Adipocyte (in vitro differentiated cells): ENCODE measurements around the gene ZNF595.
"Not testable (repeated sequence)": the region's sequence is repeated elsewhere in the genome, so short reads cannot be mapped to it uniquely, and the experiment has no call there.

Experiments used
- DNase-seq: peaks from one replicate; pipeline ENCODE4 v3.0.0-alpha.2; 2015; ENCODE audit warnings: low read depth
- H3K27me3 ChIP-seq: replicated peaks from 2 replicates; pipeline ENCODE4 v1.7.0; 2013; ENCODE audit warnings: mild to moderate bottlenecking, low read length, moderate library complexity; ENCODE audit not compliant: control insufficient read depth, insufficient read depth
- H3K36me3 ChIP-seq: 2 replicates; pipeline ENCODE4 v1.7.0; 2013; ENCODE audit warnings: low read length, mild to moderate bottlenecking, moderate library complexity; ENCODE audit not compliant: control insufficient read depth, insufficient read depth, severe bottlenecking
- H3K4me1 ChIP-seq: 2 replicates; pipeline ENCODE4 v1.7.0; 2013; ENCODE audit warnings: mild to moderate bottlenecking, low read length, moderate library complexity; ENCODE audit not compliant: control insufficient read depth, insufficient read depth
- H3K4me3 ChIP-seq: 2 replicates; pipeline ENCODE4 v1.7.0; 2013; ENCODE audit warnings: mild to moderate bottlenecking, low read length, moderate library complexity
- H3K9ac ChIP-seq: 2 replicates; pipeline ENCODE4 v1.7.0; 2013; ENCODE audit warnings: mild to moderate bottlenecking, low read length, moderate library complexity
- H3K9me3 ChIP-seq: 2 replicates; pipeline ENCODE4 v1.7.0; 2013; ENCODE audit warnings: mild to moderate bottlenecking, low read length, moderate library complexity; ENCODE audit not compliant: control insufficient read depth

The ZNF595 gene

GRCh38 chr4:98386-98785 lies 45.3 kb downstream of the ZNF595 start:
- Histone ChIP-seq H3K9me3 (peaks cover 95% of the 10 kb centered on the region), H3K36me3 (peaks cover 7% of the 10 kb centered on the region)

DNA sequence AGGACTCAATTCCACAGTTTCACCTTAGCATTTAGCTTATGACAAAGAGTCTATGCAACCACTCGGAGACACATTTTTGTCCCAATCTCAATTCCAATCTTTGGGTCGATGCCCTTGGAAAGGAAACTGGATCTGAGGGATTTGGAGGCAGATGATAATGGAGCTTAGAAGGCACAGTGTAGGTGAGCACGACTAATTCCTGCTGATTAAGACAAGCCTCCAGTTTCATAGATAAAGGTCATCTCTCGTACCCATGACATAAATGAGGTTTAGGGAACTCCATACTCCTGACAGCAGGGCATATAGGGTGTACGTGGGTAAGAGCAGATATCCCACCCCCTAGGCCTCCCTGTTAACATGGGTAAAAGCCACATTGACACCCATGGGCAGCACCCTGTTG lies 46.7 kb downstream of the ZNF595 start:
- Histone ChIP-seq H3K4me3 (peak overlapping the region; percentile 53), H3K9me3 (peaks cover 91% of the 10 kb centered on the region), H3K36me3 (no peaks in the 10 kb centered on the region), H3K9ac (no peak overlapping the region), H3K4me1 (no peaks in the 10 kb centered on the region), H3K27me3 (no peaks in the 10 kb centered on the region)
- no peak for DNase-seq

More at GRCh38 chr4:98386-98785, 45.3 kb downstream of the ZNF595 start:
- peak overlapping the region; percentile 11 for H3K4me3 ChIP-seq
- no peak overlapping the region for H3K9ac ChIP-seq
- H3K4me1 ChIP-seq, result no peaks in the 10 kb centered on the region
- H3K27me3 ChIP-seq, result no peaks in the 10 kb centered on the region
- no peak for DNase-seq

DNA sequence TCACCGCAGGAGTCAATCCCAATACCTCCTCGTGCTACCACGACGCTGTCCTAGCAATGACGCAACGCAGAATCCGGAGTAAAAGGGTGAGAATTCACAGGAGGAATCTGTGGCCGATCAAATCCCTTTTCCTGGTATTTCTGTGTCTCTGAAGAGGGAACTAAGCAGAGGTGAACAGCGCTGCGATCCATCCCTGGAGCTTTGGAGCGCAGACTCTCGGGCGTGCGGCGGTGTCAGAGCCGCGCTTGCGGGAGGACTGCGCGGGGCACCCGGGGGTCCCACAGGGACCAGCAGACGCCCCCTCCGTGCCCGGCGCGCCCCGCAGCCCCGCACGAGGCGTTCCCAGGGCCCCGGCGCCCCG lies 53.9 kb downstream of the ZNF595 start:
- no peak for DNase-seq
- H3K4me3 ChIP-seq, result no peak overlapping the region
- no peaks in the 10 kb centered on the region for H3K36me3 ChIP-seq
- H3K9me3 ChIP-seq, result peaks cover 83% of the 10 kb centered on the region
- no peaks in the 10 kb centered on the region for H3K4me1 ChIP-seq
- no peak overlapping the region for H3K9ac ChIP-seq
- peaks cover 17% of the 10 kb centered on the region for H3K27me3 ChIP-seq

DNA sequence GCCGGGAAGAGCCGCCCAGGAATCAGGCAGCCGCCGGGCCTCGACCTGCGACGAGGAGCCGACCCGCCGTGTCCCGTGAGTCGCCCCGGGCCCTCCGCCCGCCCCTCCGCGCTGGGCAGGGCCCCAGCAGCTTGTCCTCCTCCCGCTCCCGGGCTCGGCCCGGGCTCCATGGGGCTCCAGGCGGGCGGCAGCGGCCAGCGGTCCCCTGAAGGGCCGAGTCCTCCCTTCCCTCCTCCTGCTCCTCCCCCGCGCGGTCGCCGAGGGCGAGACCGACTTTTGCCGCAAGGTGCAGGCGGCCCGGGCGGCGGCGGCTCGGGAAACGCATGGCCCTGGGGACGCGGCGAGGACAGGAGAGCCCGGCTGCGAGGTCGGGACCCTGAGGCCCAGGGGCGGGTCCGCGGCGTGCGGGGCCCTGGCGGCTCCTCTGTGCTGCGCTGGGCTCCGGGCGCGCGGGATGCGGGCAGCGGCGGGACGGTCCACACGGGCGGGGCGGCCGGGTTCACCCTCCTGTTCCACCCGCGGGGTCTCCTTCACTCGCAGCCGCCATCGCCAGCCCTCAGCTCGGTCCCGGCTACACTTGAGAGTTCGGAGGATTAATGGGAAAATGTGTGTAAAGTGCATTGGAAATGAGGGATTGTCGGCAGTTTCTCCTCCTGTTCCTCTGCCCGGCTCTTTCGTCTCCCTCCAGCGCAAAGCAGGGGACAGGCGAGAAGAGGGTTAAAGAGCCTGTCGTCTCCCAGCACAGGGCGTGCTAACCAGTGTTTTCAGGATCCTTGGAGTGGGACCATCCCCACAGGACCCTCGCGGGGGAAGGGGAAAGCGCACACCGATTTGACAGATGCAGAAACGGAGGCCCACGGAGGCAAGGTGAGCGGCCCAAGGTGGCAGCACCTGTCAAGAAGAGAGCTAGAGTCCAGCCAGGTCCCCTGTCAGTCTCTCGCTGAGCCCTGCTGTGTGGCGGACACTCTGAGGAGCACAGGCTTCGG lies 54.6 kb downstream of the ZNF595 start:
- peaks cover 77% of the 10 kb centered on the region for H3K9me3 ChIP-seq
- H3K27me3 ChIP-seq, result peaks cover 17% of the 10 kb centered on the region
- H3K4me3 ChIP-seq, result no peak overlapping the region

DNA sequence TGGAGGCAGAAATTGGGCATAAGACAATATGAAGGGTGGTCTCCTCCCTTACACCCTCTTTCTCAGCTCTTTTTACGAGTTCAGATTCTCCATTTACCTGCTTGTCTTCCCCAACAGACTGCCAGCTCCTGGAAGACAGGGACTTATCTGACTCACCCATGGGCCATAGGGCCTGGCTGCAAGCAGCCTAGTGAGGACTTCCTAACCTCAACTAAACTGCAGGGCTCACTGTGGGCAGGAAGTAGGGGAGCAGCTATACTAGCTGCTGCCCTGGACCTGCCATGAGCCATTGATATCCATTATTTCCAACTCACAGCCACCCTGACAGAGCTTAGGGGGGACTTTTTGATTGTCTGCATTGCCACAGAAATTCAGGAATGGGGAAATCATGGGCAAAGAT lies 59.6 kb downstream of the ZNF595 start:
- no peak for DNase-seq
- H3K9ac ChIP-seq, result no peak overlapping the region
- peaks cover 10% of the 10 kb centered on the region for H3K27me3 ChIP-seq
- peaks cover 44% of the 10 kb centered on the region for H3K9me3 ChIP-seq
- no peaks in the 10 kb centered on the region for H3K4me1 ChIP-seq
- no peak overlapping the region for H3K4me3 ChIP-seq
- no peaks in the 10 kb centered on the region for H3K36me3 ChIP-seq

More for the DNA sequence above, 54.6 kb downstream of the ZNF595 start:
- no peak overlapping the region for H3K9ac ChIP-seq
- no peaks in the 10 kb centered on the region for H3K36me3 ChIP-seq
- H3K4me1 ChIP-seq, result no peaks in the 10 kb centered on the region
- DNase-seq, result no peak

DNA sequence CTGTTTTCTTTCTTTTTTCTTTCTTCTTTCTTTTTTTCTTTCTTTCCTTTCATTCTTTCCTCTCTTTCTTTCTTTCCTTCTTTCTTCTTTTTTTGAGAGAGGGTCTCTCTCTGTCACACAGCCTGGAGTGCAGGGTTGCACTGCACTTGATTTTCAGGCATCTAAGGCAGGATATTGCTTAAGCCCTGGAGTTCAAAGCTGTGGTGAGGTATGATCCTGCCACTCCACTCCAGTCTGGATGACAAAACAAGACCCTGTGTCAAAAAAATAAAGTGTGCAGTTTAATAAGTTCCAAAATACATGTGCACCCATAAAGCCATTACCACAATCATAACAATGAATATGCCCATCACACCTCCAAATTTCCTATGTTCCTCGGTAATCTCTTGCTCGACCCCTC lies 60.6 kb downstream of the ZNF595 start:
- Histone ChIP-seq H3K9ac (no peak overlapping the region), H3K27me3 (no peaks in the 10 kb centered on the region), H3K4me1 (no peaks in the 10 kb centered on the region), H3K9me3 (peaks cover 35% of the 10 kb centered on the region), H3K36me3 (no peaks in the 10 kb centered on the region), H3K4me3 (no peak overlapping the region)
- DNase-seq, result no peak

- H3K4me1 ChIP-seq, result no peaks in the 10 kb centered on the region
- H3K9me3 ChIP-seq, result peaks cover 31% of the 10 kb centered on the region
- no peak overlapping the region for H3K4me3 ChIP-seq
- H3K9ac ChIP-seq, result no peak overlapping the region
- no peak for DNase-seq
- no peaks in the 10 kb centered on the region for H3K27me3 ChIP-seq
- H3K36me3 ChIP-seq, result no peaks in the 10 kb centered on the region
These were observed 61.0 kb downstream of the ZNF595 start for GRCh38 chr4:114149-114548.

DNA sequence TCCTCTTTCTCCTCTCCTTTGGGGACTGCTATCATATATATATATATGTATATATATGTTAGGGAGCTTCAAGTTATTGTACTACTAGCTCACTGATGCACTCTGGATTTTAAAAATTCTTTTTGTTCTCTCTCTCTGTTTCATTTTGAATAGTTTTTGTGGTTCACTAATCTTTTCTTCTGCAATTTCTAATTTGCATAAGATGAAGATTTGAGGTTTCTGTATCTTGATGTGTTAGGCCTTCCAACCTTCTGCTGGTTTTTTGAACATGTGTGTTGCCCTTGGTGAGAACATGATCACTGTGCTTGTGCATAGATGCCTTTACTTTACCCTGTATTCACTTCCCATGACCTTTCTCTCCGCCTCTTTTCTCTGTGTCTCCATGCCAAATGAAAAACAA lies 63.4 kb downstream of the ZNF595 start:
- Histone ChIP-seq H3K27me3 (no peaks in the 10 kb centered on the region), H3K36me3 (no peaks in the 10 kb centered on the region), H3K4me1 (no peaks in the 10 kb centered on the region), H3K9ac (no peak overlapping the region), H3K9me3 (peaks cover 11% of the 10 kb centered on the region), H3K4me3 (no peak overlapping the region)
- no peak for DNase-seq

- H3K9me3 ChIP-seq, result peaks cover 6% of the 10 kb centered on the region
- H3K9ac ChIP-seq, result no peak overlapping the region
- no peak overlapping the region for H3K4me3 ChIP-seq
- no peaks in the 10 kb centered on the region for H3K36me3 ChIP-seq
- H3K4me1 ChIP-seq, result peaks cover 3% of the 10 kb centered on the region
- DNase-seq, result no peak
- H3K27me3 ChIP-seq, result no peaks in the 10 kb centered on the region
These were observed 67.5 kb downstream of the ZNF595 start for GRCh38 chr4:120616-121015.

DNA sequence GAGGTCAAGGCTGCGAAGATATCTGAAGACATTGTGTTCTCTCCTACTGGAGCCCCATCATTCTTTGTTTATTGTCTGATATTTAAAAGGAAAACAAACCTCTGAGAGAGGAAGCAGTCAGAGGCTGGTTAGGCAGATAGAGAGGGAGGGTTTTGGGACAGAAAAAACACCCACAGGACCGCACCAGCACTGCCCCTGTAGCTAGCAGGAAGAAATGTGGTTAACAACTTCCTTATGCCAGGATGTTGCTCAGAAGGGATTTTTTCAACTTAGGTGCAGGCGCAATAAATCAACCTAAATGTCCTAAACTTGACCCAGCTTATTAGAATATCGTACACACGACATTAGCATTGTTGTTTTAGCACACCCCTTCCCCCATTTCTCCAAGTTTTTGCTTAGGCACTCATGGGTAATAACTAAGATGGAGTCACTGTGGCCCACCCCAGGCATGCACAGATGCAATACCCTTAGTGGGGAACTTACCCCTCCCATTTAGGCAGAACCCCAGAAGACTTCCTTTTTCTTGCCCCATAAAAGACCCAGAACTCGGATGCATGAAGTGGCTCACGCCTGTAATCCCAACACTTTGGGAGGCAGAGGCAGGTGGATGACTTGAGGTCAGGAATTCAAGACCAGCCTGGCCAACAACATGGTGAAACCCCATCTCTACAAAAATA lies 68.4 kb downstream of the ZNF595 start:
- Histone ChIP-seq H3K4me3 (no peak overlapping the region), H3K4me1 (peaks cover 10% of the 10 kb centered on the region), H3K9ac (no peak overlapping the region), H3K9me3 (peaks cover 6% of the 10 kb centered on the region), H3K27me3 (no peaks in the 10 kb centered on the region), H3K36me3 (no peaks in the 10 kb centered on the region)
- no peak for DNase-seq

- peaks cover 23% of the 10 kb centered on the region for H3K36me3 ChIP-seq
- H3K9me3 ChIP-seq, result peaks cover 20% of the 10 kb centered on the region
- H3K4me1 ChIP-seq, result peaks cover 10% of the 10 kb centered on the region
- H3K4me3 ChIP-seq, result peak overlapping the region; percentile 87
- peak overlapping the region; percentile 88 for H3K9ac ChIP-seq
- not testable (repeated sequence) for H3K27me3 ChIP-seq, DNase-seq
These were observed 70.8 kb downstream of the ZNF595 start for GRCh38 chr4:123922-124274.
